ENCODE measurements around the gene MAST2.

DNA sequence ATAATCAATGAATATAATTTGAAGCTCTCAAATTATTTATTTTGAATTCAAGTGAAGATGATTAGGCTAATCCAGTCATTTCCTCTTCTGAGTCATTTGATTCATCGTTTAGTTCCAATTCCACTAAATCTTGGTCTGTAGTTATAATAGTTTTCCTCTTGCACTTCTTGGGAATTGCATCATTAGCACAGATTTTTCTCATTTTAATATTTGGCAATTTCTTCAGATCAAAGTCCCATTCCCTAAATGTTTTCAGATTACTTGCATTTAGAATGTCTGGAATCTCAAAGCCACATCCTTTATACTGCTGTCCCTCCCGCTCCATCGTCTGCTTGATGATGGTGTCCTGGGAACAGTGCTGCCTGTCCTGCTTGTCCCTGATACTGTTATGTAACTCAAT, 43.5 kb downstream of the MAST2 start:
- TF ChIP-seq CTCF (IDR thresholded peaks at IDR 0.05; ENCODE audit: low read depth, low read length) (no peak), POLR2A (IDR thresholded peaks at IDR 0.05; ENCODE audit: extremely low read depth, insufficient read length) (no peak), MAX (IDR thresholded peaks at IDR 0.05; ENCODE audit: low read depth, low read length) (no peak), MYC (IDR thresholded peaks at IDR 0.05; ENCODE audit: low read depth, low read length) (no peak)
